GM12872 (cell line): Measurements from ENCODE around the gene MET.

Experiments
- TF ChIP-seq, protein P1 (sequence below): IDR thresholded peaks from 3 replicates; pipeline ENCODE4 v1.5.1; 2011; ENCODE audit warnings: low read depth, mild to moderate bottlenecking, low read length, moderate library complexity; ENCODE audit not compliant: insufficient read depth

Gene MET

GRCh38 chr7:116812860-116813259 is 140.9 kb downstream of the MET start:
- TF ChIP-seq, protein P1, sequence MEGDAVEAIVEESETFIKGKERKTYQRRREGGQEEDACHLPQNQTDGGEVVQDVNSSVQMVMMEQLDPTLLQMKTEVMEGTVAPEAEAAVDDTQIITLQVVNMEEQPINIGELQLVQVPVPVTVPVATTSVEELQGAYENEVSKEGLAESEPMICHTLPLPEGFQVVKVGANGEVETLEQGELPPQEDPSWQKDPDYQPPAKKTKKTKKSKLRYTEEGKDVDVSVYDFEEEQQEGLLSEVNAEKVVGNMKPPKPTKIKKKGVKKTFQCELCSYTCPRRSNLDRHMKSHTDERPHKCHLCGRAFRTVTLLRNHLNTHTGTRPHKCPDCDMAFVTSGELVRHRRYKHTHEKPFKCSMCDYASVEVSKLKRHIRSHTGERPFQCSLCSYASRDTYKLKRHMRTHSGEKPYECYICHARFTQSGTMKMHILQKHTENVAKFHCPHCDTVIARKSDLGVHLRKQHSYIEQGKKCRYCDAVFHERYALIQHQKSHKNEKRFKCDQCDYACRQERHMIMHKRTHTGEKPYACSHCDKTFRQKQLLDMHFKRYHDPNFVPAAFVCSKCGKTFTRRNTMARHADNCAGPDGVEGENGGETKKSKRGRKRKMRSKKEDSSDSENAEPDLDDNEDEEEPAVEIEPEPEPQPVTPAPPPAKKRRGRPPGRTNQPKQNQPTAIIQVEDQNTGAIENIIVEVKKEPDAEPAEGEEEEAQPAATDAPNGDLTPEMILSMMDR, result no peak

- TF ChIP-seq, protein P1, result no peak
Observed at GRCh38 chr7:116815041-116815440, 143.0 kb downstream of the MET start.

DNA sequence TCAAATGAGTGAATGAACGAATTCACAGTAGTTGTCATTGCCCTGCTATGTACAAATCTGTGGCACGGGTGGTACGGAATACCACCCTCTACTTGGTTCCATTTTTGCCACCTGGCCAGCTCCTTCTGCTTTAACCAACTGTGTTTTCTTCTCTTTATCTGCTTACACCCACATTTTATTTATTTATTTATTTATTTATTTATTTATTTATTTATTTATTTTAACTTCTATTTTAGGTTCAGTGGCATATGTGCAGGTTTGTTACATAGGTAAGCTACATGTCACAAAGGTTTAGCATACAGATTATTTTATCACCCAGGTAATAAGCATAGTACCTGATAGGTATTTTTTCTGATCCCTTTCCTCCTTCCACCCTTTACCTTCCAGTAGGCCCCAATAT is 148.2 kb downstream of the MET start:
- TF ChIP-seq, protein P1, result no peak

DNA sequence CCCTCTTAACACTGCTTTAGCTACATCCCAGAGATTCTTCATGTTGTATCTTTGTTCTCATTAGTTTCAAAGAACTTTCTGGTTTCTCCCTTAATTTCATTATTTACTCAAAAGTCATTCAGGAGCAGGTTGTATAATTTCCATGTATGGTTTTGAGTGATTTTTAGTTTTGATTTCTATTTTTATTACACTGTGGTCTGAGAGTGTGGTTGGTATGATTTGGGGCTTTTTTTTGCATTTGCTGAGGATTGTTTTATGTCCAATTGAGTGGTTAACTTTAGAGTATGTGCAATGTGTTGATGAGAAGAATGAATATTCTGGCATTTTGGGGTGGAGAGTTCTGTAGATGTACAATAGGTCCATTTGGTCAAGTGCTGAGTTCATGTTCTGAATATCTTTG is 152.5 kb downstream of the MET start:
- TF ChIP-seq, protein P1, result no peak

- TF ChIP-seq, protein P1, result no peak
Observed at GRCh38 chr7:116828281-116828680, 156.3 kb downstream of the MET start.

DNA sequence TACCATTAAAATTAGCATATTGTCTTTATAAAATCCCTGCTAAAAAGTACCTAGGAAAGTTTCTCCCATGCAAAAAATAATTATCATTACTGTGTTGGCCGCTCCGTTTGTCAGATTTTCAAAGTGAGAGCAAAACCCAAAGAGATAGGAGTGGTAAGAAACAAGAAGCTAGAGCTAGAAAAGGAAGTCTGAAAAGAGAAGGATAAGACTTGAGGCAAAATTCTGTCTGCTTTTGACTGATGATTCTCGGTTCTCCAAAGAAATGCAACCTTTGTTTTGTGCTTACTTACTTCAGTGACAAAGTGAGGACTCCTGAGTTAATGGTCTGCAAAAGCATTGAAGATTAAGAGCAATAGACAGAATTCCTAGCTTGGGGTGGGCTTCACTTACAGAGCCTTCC is 157.0 kb downstream of the MET start:
- TF ChIP-seq, protein P1, result no peak

- TF ChIP-seq, protein P1, result no peak
Observed at GRCh38 chr7:116829493-116829892, 157.5 kb downstream of the MET start.

DNA sequence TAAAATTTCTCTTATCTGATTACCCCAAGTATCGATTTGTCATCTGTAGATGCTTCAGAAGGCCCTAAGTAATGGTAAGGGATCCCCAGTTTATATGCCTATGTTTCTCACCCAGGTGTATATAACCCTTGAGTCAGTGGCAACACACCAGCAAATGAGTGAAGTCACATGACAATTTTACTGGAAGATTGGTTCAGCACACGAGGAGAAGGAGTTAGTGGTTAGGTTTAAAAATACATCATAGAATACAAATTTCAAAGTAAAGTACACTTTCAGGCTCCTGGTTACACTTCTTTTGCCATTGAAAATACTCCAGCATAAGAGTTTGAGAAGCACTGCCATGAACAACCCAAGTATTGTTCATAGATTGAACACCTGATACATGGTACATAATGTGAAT is 160.7 kb downstream of the MET start:
- TF ChIP-seq, protein P1, result no peak
